K562 (cell line): ENCODE data around the gene REEP6.

Experiments used
- POLR2A ChIP-seq: fragments of 450-650 bp; conservative IDR thresholded peaks from 2 replicates; pipeline ENCODE4 v1.6.1; 2016
- TF ChIP-seq, protein P1 (sequence below), 3 experiments: IDR thresholded peaks in 2 of 3; conservative IDR thresholded peaks in 1 of 3; 2 replicates each; pipeline ENCODE4 v1.5.1; 2011 to 2012; ENCODE audit warnings: low read length in 3 of 3, mild to moderate bottlenecking in 3 of 3, control low read depth in 2 of 3, improper control_type of control experiment in 1 of 3, inconsistent platforms in 1 of 3, low read depth in 1 of 3, mixed read lengths in 1 of 3, moderate library complexity in 1 of 3; ENCODE audit not compliant: insufficient read depth in 2 of 3

DNA sequence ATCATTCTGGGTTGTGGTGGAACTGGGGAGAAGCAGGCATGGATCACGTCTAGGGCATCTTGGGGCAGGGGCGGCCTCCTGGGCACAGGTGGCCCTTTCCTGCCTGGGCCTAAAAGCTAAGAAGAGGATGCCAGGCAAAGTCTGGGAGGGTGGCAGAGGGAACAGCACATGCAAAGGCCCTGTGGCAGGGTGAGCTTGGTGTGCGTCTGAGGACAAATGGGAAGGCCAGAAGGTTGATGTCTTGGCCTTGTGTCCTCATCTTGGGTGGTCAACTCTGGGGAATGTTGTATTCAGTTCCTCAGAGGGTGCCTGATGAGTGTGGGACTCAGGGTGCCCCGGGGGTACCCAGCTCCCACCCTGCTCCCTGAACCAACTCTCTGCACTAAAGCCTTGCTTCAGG, 27.5 kb downstream of the REEP6 start:
- TF ChIP-seq POLR2A = no peak
- TF ChIP-seq, protein P1, sequence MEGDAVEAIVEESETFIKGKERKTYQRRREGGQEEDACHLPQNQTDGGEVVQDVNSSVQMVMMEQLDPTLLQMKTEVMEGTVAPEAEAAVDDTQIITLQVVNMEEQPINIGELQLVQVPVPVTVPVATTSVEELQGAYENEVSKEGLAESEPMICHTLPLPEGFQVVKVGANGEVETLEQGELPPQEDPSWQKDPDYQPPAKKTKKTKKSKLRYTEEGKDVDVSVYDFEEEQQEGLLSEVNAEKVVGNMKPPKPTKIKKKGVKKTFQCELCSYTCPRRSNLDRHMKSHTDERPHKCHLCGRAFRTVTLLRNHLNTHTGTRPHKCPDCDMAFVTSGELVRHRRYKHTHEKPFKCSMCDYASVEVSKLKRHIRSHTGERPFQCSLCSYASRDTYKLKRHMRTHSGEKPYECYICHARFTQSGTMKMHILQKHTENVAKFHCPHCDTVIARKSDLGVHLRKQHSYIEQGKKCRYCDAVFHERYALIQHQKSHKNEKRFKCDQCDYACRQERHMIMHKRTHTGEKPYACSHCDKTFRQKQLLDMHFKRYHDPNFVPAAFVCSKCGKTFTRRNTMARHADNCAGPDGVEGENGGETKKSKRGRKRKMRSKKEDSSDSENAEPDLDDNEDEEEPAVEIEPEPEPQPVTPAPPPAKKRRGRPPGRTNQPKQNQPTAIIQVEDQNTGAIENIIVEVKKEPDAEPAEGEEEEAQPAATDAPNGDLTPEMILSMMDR (IDR thresholded peaks at IDR 0.05 in 2 of 3, conservative IDR thresholded peaks at IDR 0.05 in 1 of 3; ENCODE audit: insufficient read depth in 2 of 3, low read depth in 1 of 3, low read length in 3 of 3) = no peak
